ENCODE results near the gene EPB41.

DNA sequence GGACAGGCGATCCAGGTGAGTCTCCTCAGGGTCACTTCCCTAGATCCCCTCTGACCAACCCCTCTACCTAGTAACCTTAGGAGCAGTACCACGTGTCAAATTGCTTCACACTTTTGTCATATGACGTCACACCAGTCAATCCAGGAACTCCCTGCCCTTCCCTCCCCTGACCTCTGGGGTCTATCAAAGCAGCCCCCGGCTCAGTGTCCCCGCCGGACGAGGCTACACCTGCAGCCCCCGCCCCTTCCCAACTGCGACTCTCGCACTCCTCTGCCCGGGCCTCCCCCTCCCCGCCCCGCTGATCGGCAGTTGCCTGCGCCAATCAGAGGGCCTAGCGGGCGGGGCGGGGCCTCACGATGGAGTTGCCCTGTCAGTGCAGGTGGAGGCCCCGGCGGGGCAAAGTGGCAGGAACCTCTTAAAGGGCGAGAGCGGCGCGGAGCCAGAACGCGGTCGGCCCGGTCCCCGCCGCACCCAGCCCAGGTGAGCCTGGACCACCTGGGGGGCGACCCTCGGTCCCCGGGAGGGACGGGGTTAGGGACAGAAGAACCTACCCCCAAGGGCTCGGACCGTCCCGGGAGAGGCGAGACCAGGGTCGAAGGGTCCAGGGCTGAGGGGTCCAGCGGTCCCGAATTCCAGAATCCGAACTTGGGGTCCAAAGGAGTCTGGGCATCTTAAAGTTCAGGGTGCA, 27.5 kb upstream of the EPB41 start:
- peak; percentile 44 for TF ChIP-seq POLR2A (IDR thresholded peaks at IDR 0.05)
- TF ChIP-seq, protein P1, sequence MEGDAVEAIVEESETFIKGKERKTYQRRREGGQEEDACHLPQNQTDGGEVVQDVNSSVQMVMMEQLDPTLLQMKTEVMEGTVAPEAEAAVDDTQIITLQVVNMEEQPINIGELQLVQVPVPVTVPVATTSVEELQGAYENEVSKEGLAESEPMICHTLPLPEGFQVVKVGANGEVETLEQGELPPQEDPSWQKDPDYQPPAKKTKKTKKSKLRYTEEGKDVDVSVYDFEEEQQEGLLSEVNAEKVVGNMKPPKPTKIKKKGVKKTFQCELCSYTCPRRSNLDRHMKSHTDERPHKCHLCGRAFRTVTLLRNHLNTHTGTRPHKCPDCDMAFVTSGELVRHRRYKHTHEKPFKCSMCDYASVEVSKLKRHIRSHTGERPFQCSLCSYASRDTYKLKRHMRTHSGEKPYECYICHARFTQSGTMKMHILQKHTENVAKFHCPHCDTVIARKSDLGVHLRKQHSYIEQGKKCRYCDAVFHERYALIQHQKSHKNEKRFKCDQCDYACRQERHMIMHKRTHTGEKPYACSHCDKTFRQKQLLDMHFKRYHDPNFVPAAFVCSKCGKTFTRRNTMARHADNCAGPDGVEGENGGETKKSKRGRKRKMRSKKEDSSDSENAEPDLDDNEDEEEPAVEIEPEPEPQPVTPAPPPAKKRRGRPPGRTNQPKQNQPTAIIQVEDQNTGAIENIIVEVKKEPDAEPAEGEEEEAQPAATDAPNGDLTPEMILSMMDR (IDR thresholded peaks at IDR 0.05): no peak

Data from ovary (tissue), 3 donors.